HG02678 (cell line): ENCODE measurements around the gene ERGIC3.
"Not testable (repeated sequence)": the region's sequence is repeated elsewhere in the genome, so short reads cannot be mapped to it uniquely, and the experiment has no call there.

Source experiments
- ATAC-seq: cut with Tn5 transposase; IDR thresholded peaks from one replicate; pipeline ENCODE4 v1.9.1; 2021; ENCODE audit warnings: mild to moderate bottlenecking, moderate library complexity; ENCODE audit not compliant: unreplicated experiment

The ERGIC3 gene

DNA sequence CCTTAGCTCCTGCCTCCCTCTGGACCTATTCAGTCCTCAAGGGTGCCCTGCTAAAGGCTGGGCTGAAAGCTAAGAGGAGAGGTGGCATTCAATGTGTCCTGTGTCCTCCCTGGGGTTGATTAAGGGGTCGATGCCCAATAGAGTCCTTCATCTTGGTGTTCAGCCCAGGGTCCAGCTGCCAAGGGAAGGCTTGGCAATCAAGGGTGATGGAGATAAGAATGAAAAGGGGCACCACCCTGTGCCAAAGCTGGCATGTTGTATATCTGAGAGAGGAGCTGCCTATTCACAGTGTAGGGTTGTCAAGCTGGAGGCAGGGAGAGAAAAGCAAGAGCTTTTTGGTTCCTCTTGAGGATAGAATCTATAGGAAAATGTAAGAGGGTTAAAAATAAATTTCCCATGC lies 24.8 kb upstream of the ERGIC3 start:
- ATAC-seq, result no peak

DNA sequence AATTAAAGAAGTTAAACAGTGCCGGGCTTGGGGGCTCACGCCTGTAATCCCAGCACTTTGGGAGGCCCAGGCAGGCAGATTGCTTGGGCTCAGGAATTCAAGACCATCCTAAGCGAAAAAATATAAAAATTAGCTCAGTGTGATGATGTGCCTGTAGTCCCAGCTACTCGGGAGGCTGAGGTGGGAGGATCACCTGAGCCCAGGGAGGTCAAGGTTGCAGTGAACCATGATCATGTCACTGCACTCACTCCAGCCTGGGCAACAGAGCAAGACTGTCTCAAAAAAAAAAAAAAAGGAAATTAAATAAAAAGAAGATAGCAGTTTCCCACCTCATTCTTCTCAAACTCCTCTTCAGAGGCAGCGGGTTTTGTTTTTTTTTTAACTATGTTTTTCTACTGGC lies 24.1 kb upstream of the ERGIC3 start:
- ATAC-seq, result not testable (repeated sequence)

DNA sequence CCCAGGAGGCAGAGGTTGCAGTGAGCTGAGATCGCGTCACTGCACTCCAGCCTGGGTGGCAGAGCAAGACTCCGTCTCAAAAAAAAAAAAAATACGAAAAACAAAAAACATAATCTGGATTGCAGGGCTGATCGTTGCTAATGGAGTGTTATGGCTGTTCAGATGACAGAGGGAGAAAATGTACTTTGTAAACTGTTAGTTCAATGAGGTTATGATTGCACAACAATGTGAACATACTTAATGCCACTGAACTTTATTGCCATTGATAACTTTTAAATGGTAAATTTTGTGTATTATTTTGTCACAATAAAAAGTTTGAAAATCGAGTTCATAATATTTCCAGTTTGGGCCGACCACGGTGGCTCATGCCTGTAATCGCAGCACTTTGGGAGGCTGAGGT lies 22.9 kb upstream of the ERGIC3 start:
- ATAC-seq, result no peak

DNA sequence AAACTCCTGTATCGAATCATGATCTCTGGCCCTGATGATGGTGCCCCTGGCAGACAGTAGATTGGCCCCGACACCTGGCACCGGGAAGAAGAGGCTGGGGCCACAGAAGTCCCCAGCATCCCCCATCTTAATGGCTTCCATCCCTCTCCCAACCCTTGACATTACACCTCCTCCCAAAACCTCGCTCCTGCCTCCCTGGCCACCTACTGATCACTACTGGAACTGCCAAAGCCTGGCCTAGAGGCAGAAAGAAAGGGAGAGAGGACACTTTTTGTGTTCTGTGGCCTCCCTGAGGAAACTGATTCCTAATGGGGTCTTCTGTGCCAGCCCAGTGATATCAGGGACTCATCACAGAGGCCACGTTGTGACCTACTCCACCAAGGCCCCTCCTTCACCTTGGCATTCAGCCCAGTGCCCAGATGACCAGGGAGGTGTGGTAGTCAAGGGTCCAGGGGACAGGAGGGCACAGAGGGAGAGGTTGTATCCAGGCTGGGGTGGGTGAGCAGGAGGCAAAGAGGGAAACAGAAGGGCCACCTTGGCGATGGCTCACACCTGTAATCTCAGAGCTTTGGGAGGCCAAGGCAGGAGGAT lies 18.5 kb upstream of the ERGIC3 start:
- no peak for ATAC-seq

DNA sequence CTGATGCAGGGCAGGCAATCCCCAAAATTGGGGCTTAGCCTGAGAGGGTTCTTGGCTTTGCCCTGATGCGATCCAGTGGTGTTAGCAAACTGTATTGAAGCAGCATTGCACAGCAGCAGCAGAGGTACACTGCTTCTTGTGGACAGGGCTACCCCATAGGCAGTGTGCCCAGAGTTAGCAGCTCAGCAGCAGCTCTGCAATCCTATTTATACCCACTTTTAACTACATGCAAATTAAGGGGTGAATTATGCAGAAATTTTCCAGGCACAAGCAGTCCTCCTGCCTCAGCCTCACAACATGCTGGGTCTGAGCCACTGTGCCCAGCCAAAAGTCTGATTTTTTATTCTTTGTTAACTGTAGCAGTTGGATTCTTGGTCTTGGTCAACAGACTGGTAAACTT lies 16.2 kb upstream of the ERGIC3 start:
- ATAC-seq, result no peak

DNA sequence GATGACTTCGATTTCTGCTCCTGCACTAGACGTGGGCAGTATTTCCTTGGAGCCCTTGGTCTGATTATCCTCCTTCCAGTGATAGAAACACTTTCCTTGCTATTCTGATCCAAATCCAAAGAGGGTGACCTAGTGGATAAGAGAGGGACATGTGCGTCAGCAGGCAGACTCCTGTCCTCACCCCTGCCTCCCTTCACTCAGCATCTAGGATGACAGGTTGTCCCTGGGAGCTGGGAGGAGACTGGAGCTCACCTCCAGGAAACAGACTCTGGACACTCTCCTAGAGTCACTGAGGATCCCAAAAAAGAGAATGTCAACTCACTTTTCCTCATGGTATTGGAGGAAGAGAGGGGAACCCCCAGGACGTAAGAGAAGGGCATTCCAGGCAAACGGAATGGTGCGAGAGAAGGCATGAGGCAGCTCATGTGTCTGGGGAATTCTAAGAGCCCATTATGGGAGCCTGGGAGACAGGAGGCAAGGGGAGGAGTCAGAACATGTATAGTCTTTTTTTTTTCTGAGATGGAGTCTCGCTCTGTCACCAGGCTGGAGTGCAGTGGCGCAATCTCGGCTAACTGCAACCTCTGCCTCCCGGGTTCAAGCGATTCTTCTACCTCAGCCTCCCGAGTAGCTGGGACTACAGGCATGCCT lies 14.6 kb upstream of the ERGIC3 start:
- ATAC-seq, result no peak

DNA sequence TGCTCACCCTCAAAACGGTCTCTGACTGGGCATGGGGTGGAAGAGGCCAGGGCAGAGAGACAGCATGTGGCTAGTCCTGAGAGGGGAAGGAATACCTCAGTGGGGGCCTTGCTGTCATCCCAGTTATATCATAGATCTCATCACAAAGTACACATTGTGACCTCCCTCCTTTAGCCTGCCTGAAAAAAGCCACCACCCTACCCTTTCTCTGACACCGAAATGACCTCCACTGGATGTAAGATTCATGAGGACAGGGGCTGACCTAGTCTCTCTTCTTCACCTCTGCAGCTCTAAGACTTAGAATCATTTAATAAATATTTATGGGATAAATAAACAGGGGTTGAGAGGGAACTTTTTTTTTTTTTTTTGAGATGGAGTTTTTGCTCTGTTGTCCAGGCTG lies 12.3 kb upstream of the ERGIC3 start, which contains the start of gene C20orf173:
Gene C20orf173 (minus strand): TSS at position 101 of the 400 bp plus-strand sequence. CDS start 279 bp downstream, outside the sequence.
- no peak for ATAC-seq

DNA sequence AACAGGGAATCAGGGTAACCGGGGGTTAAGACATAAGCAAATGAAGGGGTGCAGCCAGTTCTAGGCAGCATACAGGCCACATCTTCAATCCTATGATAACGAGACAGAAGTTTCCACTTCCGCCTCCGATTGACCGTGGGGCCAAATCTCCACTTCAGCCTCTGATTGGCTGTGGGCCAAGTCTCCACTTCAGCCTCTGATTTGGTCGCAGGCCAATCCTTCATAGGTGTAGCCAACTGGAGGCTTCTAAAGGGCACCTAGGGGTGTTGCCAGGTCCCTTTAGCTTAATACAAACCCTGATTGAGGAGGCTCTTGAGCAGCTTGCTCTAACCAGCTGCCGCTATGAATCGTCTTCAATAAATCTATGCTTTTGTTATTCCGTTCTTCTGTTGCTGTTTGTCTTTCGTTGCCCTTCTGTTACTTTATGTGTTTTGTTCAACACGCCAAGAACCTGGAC lies 2.1 kb upstream of the ERGIC3 start:
- ATAC-seq, result peak; percentile 74

DNA sequence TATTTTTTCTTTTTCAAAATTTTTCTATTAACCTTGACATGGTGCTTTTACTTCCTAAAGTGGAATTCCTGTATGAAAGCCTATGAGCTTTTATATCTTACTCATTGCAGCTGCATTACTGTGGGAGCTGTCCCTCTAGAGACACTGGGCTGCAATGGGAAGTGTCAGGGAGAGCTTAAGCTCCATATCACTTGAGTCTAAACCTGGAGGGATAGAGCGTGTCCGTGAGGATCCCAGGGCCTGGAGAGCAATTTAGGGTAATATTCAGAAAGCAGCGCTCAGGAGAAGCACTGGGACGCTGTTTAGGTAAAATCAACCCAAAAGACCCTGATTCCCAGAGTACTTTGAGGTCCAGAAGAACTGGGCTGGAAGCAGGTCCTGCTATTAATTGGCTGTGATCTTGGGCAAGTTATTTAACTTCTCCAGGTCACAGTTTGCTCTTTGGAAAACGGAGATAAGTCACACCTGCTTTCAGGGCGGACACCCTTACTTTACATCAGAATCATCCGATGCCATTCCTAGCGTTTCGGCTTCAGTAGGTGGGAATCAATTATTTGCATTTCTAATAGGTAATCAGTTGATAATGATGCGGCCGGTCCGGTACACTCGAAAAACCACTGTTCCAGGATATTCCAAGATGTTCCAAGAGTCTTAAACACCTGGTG lies 628 bp upstream of the ERGIC3 start:
- ATAC-seq, result no peak

DNA sequence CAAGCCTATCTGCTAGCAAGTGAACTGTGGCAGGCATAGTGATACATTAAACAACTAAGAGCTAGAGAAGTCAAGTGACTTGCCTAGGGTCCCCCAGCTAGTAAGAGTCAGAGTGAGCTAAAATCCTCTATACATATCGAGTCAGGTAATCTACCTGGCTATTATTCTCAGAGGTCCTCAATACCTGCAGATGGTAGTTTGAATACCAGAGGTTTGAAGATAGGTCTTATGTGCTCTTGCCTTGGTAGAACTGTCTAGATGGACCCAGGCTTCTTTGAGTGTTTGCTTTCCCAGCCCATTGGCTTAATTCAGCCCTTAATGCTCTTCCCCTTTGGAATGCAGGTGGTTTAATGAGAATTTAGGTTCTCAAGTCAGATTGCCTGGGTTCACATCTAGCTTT lies 1.1 kb downstream of the ERGIC3 start:
- no peak for ATAC-seq

DNA sequence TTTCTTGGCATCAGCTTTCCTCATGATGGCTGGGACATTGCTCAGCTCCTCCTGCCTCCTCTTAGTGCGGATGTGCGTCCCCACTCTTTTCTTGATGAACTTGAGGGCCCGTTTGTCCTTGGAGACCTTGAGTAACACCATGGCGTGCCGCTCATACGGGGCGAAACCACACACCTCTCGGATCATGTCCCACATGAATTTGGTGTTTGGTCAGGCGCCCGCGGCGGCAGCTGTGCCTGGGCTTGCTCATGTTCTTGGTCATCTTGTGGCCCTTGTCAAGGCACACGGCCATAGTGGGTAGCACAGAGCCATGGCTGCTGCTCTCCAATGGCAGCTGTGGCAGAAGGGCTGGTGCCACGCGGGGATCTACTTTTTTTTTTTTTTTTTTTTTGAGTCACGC lies 2.6 kb downstream of the ERGIC3 start:
- no peak for ATAC-seq

DNA sequence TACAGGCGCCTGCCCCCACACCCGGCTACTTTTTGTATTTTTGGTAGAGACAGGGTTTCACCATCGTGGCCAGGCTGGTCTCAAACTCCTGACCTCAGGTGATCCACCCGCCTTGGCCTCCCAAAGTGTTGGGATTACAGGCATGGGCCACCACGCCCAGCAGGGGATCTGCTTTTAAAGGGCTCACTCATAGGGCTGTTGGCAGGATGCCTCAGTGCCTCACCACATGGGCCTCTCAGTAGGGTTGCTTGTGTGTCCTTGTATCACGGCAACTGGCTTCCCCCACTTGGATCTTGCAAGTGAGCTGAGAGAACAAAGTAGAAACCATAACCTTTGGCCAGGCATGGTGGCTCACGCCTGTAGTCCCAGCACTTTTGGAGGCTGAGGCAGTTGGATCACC lies 3.1 kb downstream of the ERGIC3 start:
- not testable (repeated sequence) for ATAC-seq

DNA sequence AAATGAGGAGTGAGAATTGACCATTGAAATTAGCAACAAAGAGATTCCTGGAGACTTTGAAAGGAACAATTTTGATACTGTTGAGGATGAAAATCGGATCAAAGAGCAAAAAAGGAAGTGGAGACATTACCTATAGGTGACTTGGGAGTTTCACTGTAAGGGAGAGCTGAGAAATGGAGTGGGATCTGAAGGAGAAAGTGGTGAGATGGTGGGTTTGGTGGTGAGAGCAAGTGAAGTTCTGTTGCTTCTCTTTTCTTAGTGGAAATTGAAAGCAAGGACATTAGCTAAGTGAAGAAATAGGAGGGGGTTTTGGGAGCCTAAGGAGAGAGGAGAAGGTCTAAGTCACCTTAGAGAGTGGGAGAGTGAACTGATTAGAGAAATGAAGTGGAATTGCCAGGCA lies 4.2 kb downstream of the ERGIC3 start:
- no peak for ATAC-seq

DNA sequence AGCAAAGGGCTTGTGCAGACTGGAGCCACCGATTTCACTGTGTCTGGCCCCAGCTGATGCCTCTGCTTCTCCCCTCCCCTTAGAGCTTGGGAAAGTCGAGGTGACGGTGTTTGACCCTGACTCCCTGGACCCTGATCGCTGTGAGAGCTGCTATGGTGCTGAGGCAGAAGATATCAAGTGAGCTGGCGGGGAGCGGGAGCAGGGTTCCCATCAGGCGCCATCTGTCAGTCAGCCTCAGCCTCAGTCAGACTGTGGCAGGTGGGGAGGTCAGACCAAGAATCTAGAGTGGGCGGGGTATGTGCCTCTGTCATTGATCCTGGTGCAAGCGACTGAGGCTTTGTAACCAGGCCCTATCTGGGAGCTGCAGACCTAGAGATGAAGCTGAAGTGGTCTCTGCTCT lies 5.5 kb downstream of the ERGIC3 start:
- ATAC-seq, result no peak

DNA sequence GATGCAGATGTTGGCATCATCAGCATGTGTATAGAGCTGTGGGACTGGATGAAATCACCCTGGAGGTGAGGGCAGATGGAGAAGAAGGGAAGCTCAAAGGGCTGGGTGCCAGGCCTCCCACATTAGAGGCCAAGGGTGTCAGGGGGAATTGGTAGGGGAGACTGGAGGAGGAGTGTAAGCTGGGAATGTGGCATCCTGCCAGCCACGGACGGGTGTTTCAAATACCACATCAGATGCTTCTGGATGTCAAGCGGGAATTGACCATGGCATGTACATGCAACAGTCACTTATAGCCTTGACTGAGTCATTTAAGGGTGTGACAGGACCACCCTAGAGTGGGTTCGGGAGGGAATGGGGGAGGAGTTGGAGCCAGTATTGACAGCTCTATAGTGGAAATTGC lies 9.6 kb downstream of the ERGIC3 start:
- no peak for ATAC-seq

DNA sequence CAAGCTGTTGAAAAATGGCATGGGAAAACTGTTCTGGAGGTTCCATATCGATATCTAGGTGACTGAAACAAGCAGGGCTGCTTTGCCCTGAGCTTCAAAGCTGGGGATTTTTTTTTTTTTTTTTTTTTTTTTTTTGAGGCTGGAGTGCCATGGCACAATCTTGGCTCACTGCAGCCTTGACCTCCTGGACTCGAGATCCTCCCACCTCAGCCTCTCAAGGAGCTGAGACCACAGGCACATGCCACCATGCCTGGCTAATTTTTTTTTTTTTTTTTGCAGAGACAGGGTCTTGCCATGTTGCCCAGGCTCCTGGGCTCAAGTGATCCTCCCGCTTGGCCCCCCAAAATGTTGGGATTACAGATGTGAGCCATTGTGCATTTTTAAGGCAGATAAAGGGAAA lies 11.0 kb downstream of the ERGIC3 start:
- no peak for ATAC-seq

DNA sequence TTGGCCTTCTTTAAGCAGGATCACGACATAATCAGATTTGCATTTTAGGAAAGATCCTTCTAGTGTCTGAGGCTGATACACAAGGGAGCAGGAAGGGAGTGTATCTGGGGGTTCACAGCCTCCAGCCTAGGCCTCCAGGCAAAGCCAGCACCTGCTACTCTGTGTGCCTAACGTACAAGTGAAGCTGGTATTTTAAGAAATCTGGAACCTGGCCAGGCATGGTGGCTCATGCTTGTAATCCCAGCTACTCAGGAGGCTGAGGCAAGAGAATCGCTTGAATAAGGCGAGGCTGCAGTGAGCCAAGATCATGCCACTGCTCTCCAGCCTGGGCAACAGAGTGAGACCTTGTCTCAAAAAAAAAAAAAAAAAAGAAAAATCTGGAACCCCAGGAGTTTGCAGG lies 13.6 kb downstream of the ERGIC3 start:
- ATAC-seq, result not testable (repeated sequence)

DNA sequence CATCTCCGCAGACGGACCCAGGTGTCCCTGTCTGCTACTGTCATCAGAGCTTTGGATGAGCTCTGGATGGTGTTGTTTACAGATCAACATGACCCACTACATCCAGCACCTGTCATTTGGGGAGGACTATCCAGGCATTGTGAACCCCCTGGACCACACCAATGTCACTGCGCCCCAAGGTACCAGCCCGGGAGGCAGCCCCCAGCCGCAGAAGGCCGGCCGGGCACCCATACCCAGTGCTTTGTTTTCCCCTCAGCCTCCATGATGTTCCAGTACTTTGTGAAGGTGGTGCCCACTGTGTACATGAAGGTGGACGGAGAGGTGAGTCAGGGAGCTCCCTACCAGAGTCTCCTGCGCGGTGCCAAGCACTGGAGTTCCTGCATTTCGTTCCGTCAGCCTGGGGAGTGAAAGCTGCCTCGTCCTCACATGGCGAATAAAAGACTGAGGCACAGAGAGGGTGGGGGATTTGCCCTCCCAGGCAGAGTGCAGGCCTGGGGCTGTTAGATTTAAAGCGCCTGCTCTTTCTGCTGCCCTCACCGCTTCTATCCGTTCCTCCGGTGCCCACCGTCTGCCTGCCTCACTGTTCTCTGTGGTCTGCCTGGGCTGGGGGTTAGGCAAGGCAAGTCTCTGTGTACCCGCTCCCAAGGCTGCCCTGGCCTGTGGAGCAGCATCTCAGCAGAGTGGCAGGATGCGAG lies 14.2 kb downstream of the ERGIC3 start:
- no peak for ATAC-seq

DNA sequence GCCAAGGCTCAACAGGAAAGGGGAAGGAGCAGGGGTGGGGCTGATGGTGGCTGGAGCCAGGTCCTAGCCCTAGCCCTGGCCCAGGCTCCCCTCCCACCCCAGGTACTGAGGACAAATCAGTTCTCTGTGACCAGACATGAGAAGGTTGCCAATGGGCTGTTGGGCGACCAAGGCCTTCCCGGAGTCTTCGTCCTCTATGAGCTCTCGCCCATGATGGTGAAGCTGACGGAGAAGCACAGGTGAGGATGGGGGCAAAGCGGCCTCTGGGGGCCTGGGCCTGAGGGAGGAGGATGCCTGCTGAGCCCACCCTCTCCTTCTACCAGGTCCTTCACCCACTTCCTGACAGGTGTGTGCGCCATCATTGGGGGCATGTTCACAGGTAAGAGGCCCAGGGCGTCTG lies 15.0 kb downstream of the ERGIC3 start:
- ATAC-seq, result no peak

DNA sequence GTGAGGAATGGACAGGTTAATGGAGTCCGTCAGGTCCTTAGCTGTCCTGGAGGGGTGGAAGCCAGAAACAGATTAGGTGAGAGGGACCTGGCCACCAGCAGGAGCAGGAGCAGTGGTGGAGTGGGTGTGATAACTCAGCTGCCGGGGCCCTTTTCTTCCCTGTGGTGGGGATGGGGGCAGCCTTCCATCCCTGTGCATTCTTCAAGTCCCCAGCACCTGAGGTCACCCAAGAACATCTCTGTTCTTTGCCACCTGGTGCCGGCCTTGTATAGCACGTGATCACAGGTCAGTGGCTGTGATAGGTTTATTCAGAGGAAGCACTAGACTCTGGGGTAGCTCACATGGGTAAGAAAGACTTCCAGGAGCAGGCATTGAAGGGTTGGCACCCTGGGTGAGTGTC lies 16.6 kb downstream of the ERGIC3 start:
- ATAC-seq, result no peak

DNA sequence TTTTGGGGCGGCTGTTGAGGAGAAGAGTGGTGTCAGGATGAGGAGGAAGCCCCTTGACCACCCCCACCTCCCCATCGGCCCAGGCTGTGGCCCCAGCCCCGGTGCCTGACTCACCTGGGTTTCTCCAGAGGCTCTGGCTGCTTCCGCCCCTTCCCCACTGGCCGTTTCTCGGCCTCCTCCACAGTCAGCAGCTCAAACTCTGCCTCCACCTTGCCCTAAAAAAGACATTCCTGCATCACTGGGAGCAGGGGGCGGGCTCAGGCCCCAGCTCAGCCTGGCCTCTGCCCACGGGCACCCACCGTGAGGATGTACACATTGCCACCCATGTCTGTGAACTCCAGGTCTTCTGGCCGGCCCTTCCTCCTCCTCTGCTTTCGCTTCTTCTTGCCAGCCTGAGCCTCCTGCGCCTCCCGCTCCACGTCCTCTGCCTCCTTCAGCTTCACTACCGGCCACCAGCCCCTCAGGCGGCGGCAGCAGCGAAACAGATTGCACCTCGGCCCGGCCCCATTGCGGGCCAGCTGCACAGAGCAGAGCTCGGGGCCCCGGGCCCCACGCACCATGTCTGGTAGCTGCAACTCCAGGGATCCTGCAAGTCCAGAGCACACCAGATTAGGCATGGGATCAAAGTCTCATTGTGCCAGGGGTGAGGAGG lies 17.3 kb downstream of the ERGIC3 start:
- no peak for ATAC-seq
